Stimulated activated CD4-positive, alpha-beta T cell treated with anti-CD3 and anti-CD28 coated beads, Interleukin-2, amount 100 ng/mL, for 48 hours (primary cell): ENCODE measurements around the gene PIGS.

Source experiments
- DNase-seq, 2 donors: peaks; one replicate each; pipeline ENCODE4 v3.0.0-alpha.2; 2020

Gene PIGS

DNA sequence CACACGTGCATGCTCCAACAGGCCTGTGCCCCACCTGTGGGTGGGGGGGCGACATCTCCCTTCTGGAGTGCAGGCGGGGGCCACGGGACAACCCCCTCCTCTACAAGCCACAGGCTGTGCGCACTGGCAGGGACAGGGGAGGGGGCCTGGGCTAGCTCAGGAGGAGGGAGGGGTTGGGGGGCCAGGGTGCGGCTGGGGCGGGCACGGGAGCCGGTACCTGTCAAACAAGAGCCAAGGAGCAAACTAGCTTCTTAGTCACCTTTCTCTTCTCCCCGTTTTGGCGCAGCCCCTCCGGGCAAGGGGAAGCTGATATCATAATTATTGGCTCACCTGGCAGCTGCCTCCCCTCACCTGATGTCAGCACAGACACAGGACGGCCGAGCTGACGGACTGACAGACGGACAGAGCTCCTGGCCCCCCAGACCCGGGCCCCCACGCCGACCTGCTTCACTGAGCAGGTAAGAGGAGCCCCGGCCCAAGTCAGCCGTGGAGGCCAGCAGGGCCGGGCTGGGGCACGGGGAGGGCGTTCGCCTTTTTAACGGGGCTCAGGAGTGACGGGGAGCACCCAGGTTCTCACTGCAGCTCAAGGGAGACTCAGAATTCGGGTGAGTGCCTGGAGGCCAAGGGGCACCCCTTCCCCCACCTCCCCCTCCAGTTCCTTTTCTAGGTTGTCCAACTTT lies 65.2 kb downstream of the PIGS start, which contains the start of gene FOXN1:
FOXN1 (plus strand) TSS at position 363 of the 680 bp plus-strand sequence. CDS start 17,622 bp downstream, outside the sequence.
- DNase-seq, result no peak

- no peak for DNase-seq
These were observed 67.9 kb downstream of the PIGS start for GRCh38 chr17:28503420-28503819.
